HepG2 (cell line): ENCODE measurements around the gene SKI. TPM values are rescaled to one million over a fixed set of nuclear protein-coding genes. Genes with fewer than 3 reads are reported as not detected.
A peak's percentile ranks its signal among the peaks of the same experiment; 100 is the strongest.

Source experiments
- ATF1 ChIP-seq: IDR thresholded peaks from 2 replicates; pipeline ENCODE4 v1.6.1; 2016; ENCODE audit warnings: mild to moderate bottlenecking, control low read depth
- ATF5 ChIP-seq: sonication (generic); formaldehyde crosslinking; IDR thresholded peaks from 2 replicates; pipeline ENCODE4 v1.4.0; 2020; ENCODE audit warnings: mild to moderate bottlenecking, low read depth, missing genetic modification reagents
- DNMT3B ChIP-seq: conservative IDR thresholded peaks from 2 replicates; pipeline ENCODE4 v1.6.1; 2016; ENCODE audit warnings: missing biosample characterization, control low read depth
- HDAC1 ChIP-seq: sonication (generic); formaldehyde crosslinking; IDR thresholded peaks from 2 replicates; pipeline ENCODE4 v1.5.1; 2020; ENCODE audit warnings: mild to moderate bottlenecking, missing genetic modification reagents
- HIC2 ChIP-seq: sonication (generic); formaldehyde crosslinking; IDR thresholded peaks from 2 replicates; pipeline ENCODE4 v1.9.0; 2022; ENCODE audit warnings: low read depth, missing genetic modification reagents
- HNRNPLL ChIP-seq: fragments of 200-400 bp; formaldehyde crosslinking; IDR thresholded peaks from 2 replicates; pipeline ENCODE4 v1.6.1; 2017; ENCODE audit warnings: mild to moderate bottlenecking, low read depth, low read length; ENCODE audit not compliant: poor library complexity, severe bottlenecking
- MAX ChIP-seq: IDR thresholded peaks from 2 replicates; pipeline ENCODE4 v1.6.1; 2012; ENCODE audit warnings: inconsistent platforms
- MEIS2 ChIP-seq: sonication (generic); formaldehyde crosslinking; IDR thresholded peaks from 2 replicates; pipeline ENCODE4 v1.9.0; 2021; ENCODE audit warnings: mild to moderate bottlenecking, missing genetic modification reagents
- MIER2 ChIP-seq: IDR thresholded peaks from 2 replicates; pipeline ENCODE4 v1.6.1; 2016; ENCODE audit warnings: missing biosample characterization, missing genetic modification reagents
- PHB2 ChIP-seq: fragments of 450-650 bp; IDR thresholded peaks from 2 replicates; pipeline ENCODE4 v1.6.1; 2018; ENCODE audit not compliant: partially characterized antibody
- SRSF4 ChIP-seq: fragments of 200-400 bp; formaldehyde crosslinking; IDR thresholded peaks from one replicate; pipeline ENCODE4 v1.6.1; 2018; ENCODE audit warnings: mild to moderate bottlenecking, low read depth, low read length, moderate library complexity; ENCODE audit not compliant: poor library complexity, severe bottlenecking
- U2AF2 ChIP-seq: fragments of 200-400 bp; formaldehyde crosslinking; IDR thresholded peaks from 2 replicates; pipeline ENCODE4 v1.6.1; 2017; ENCODE audit warnings: low read depth, mild to moderate bottlenecking, low read length
- YY1 ChIP-seq: IDR thresholded peaks from 2 replicates; pipeline ENCODE4 v1.6.1; 2011; ENCODE audit warnings: low read length, low read depth, moderate library complexity, mild to moderate bottlenecking; ENCODE audit not compliant: insufficient read depth, insufficient replicate concordance
- ZBTB14 ChIP-seq: sonication (generic); formaldehyde crosslinking; IDR thresholded peaks from 2 replicates; pipeline ENCODE4 v1.4.0; 2020; ENCODE audit warnings: missing genetic modification reagents
- ZBTB3 ChIP-seq: sonication (generic); formaldehyde crosslinking; IDR thresholded peaks from 2 replicates; pipeline ENCODE4 v1.4.0; 2020; ENCODE audit warnings: low read depth, mild to moderate bottlenecking, moderate library complexity, missing genetic modification reagents, borderline replicate concordance
- ZFP36L2 ChIP-seq: sonication (generic); formaldehyde crosslinking; IDR thresholded peaks from 2 replicates; pipeline ENCODE4 v1.4.0; 2020; ENCODE audit warnings: missing genetic modification reagents
- ZFY ChIP-seq: sonication (generic); formaldehyde crosslinking; IDR thresholded peaks from 2 replicates; pipeline ENCODE4 v1.4.0; 2020; ENCODE audit warnings: missing genetic modification reagents
- ZGPAT ChIP-seq: IDR thresholded peaks from 2 replicates; pipeline ENCODE4 v1.6.1; 2016; ENCODE audit warnings: mild to moderate bottlenecking
- ZNF232 ChIP-seq: sonication (generic); formaldehyde crosslinking; IDR thresholded peaks from 2 replicates; pipeline ENCODE4 v1.4.0; 2020; ENCODE audit warnings: missing genetic modification reagents, borderline replicate concordance
- ZNF501 ChIP-seq: sonication (generic); formaldehyde crosslinking; IDR thresholded peaks from 2 replicates; pipeline ENCODE4 v1.5.1; 2020; ENCODE audit warnings: mild to moderate bottlenecking, moderate library complexity, missing genetic modification reagents
- ZNF746 ChIP-seq: sonication (generic); formaldehyde crosslinking; IDR thresholded peaks from 2 replicates; pipeline ENCODE4 v1.8.0; 2022; ENCODE audit warnings: mild to moderate bottlenecking, missing genetic modification reagents
- ZNF816 ChIP-seq: sonication (generic); formaldehyde crosslinking; IDR thresholded peaks from 2 replicates; pipeline ENCODE4 v1.8.0; 2022; ENCODE audit warnings: missing genetic modification reagents, mild to moderate bottlenecking, borderline replicate concordance
- polyA plus RNA-seq, 8 experiments: library from polyadenylated mRNA; depleted of rRNA in 3 of 8; stranded (reverse) in 7 of 8; unstranded in 1 of 8; fragments of >200 nt; fragmentation: Illumina TruSeq in 4 of 8; extraction: Trizol in 4 of 8; gene quantifications; 2 replicates each; pipeline versions ENCODE4 v1.2.1 to v1.2.3, GENCODE V29; 2011 to 2016; ENCODE audit warnings: low read depth in 4 of 8, missing spikeins in 1 of 8, mixed read lengths in 1 of 8; ENCODE audit not compliant: insufficient read depth in 1 of 8
- total RNA-seq, 5 experiments: library from RNA; depleted of rRNA; stranded (reverse); fragments of >200 nt; fragmentation: Illumina TruSeq; extraction: Trizol; gene quantifications; 2 replicates each; pipeline ENCODE4 v1.2.3, GENCODE V29; 2016; ENCODE audit warnings: low read depth in 1 of 5
- TF ChIP-seq, protein P1 (sequence below): sonication (generic); formaldehyde crosslinking; IDR thresholded peaks from 2 replicates; pipeline ENCODE4 v1.4.0; 2020; ENCODE audit warnings: missing genetic modification reagents

SKI gene
- total and polyA plus RNA-seq, 2 of the 13 experiments (the other 11 are each of a cell fraction or from before 2014, with no cell fraction given), result 4.7 to 6.9 TPM

DNA sequence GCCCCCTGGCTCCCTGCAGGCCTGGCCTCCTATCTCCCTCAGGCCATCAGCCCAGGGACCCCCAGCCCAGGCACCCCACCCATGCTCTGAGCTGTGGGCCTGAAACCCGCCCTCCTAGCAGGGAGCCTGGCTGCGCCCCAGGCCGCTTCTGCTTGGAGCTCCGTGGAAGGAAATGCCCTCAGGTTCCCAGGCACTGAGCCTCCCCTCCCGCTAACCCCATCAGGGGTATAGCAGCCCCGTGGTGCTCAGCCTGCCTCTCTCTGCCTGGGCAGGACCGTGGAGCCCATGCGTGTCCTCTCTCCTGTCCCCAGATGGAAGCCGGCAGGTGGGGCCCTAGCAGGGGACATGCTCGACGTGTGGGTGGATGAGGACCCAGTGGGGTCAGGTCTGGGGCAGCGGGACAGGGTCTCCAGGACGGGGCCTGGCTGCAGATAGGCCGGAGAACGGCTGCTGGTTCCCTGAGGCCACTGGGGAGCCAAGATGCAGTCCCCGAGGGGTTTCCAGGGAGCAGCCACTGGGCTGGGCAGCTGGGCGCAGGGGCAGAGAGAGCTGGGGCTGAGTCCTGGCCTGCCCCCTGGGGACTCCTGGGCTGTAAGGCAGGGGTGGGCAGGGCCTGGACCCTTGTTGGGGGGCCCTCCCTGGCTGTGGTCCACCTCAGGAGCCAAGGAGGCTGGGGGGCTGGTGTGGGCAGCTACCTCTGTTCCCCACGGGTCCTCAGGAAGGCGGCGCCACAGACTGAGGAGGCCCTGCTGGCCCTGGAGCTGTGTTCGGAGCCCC lies 87.7 kb downstream of the SKI start (continued):
- TF ChIP-seq ZBTB14, result no peak
- TF ChIP-seq ATF1 (CRISPR knock-in tag), result no peak
- TF ChIP-seq HDAC1 (CRISPR knock-in tag), result peak; percentile 17; the same call in 1 of the 2 replicates
- TF ChIP-seq ZBTB3, result no peak
- TF ChIP-seq HNRNPLL, result peak; percentile 21
- TF ChIP-seq YY1, result no peak
- TF ChIP-seq, protein P1, sequence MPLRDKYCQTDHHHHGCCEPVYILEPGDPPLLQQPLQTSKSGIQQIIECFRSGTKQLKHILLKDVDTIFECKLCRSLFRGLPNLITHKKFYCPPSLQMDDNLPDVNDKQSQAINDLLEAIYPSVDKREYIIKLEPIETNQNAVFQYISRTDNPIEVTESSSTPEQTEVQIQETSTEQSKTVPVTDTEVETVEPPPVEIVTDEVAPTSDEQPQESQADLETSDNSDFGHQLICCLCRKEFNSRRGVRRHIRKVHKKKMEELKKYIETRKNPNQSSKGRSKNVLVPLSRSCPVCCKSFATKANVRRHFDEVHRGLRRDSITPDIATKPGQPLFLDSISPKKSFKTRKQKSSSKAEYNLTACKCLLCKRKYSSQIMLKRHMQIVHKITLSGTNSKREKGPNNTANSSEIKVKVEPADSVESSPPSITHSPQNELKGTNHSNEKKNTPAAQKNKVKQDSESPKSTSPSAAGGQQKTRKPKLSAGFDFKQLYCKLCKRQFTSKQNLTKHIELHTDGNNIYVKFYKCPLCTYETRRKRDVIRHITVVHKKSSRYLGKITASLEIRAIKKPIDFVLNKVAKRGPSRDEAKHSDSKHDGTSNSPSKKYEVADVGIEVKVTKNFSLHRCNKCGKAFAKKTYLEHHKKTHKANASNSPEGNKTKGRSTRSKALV, result no peak
- no peak for TF ChIP-seq ZNF232 (CRISPR knock-in tag)
- TF ChIP-seq MIER2 (CRISPR knock-in tag), result no peak
- no peak for TF ChIP-seq SRSF4
- TF ChIP-seq MEIS2, result no peak
- no peak for TF ChIP-seq PHB2
- TF ChIP-seq ZNF746 (CRISPR knock-in tag), result peak; percentile 42; the same call in 1 of the 2 replicates
- no peak for TF ChIP-seq DNMT3B (CRISPR knock-in tag)
- TF ChIP-seq U2AF2, result no peak
- no peak for TF ChIP-seq ATF5 (CRISPR knock-in tag)
- peak; percentile 38; the same call in 1 of the 2 replicates for TF ChIP-seq ZNF501 (CRISPR knock-in tag)
- TF ChIP-seq ZGPAT (CRISPR knock-in tag), result no peak
- TF ChIP-seq ZFP36L2 (CRISPR knock-in tag), result no peak
- no peak for TF ChIP-seq HIC2 (CRISPR knock-in tag)
- no peak for TF ChIP-seq ZNF816 (CRISPR knock-in tag)
- 0 out of 2 replicates have a peak, but pooled peaks have one; percentile 9 for TF ChIP-seq ZFY (CRISPR knock-in tag)
- no peak for TF ChIP-seq MAX
